Tibial nerve (tissue), 4 donors: Measurements from ENCODE around the gene PCBP3. TPM values are rescaled to one million over a fixed set of nuclear protein-coding genes. Genes with fewer than 3 reads are reported as not detected.
"Not testable (repeated sequence)": the region's sequence is repeated elsewhere in the genome, so short reads cannot be mapped to it uniquely, and the experiment has no call there.

ENCODE experiments used
- DNase-seq, 2 donors: peaks; one replicate each; pipeline ENCODE4 v3.0.0-alpha.2; 2019; ENCODE audit warnings: low spot score in 2 of 2
- H3K27ac ChIP-seq, 4 donors: fragments of 200-600 bp; sonication (generic) in 3 of 4; one replicate each; pipeline ENCODE4 v1.5.1; 2017 to 2019; ENCODE audit warnings: mild to moderate bottlenecking in 1 of 4
- H3K27me3 ChIP-seq, 2 donors: fragments of 200-600 bp; sonication (generic) in 1 of 2; one replicate each; pipeline versions ENCODE4 v1.5.1 to v1.6.0; 2017 to 2019
- H3K36me3 ChIP-seq, 3 donors: fragments of 200-600 bp; sonication (generic); one replicate each; pipeline ENCODE4 v1.5.1; 2018 to 2019
- H3K4me1 ChIP-seq, 4 donors: fragments of 200-600 bp; sonication (generic) in 3 of 4; one replicate each; pipeline ENCODE4 v1.5.1; 2017 to 2019
- H3K4me3 ChIP-seq, 4 donors: fragments of 200-600 bp; sonication (generic) in 3 of 4; one replicate each; pipeline ENCODE4 v1.5.1; 2017 to 2019; ENCODE audit warnings: mild to moderate bottlenecking in 1 of 4, moderate library complexity in 1 of 4
- H3K9me3 ChIP-seq, 4 donors: fragments of 200-600 bp; sonication (generic) in 3 of 4; one replicate each; pipeline ENCODE4 v1.5.1; 2017 to 2019
- EP300 ChIP-seq, 2 donors: sonication (generic); formaldehyde crosslinking; IDR thresholded peaks; one replicate each; pipeline ENCODE4 v1.6.1; 2017; ENCODE audit warnings: antibody characterized with exemption in 2 of 2, mild to moderate bottlenecking in 1 of 2
- POLR2A ChIP-seq, 2 donors: fragments of 450-650 bp; IDR thresholded peaks; one replicate each; pipeline ENCODE4 v1.6.1; 2017; ENCODE audit warnings: antibody characterized with exemption in 2 of 2, mild to moderate bottlenecking in 2 of 2, moderate library complexity in 2 of 2
- WGBS, 2 donors: methylation state at CpG; one replicate each; pipeline ENCODE4 v1.1.5; 2018; 5-methylcytosine and 5-hydroxymethylcytosine counted together
- total RNA-seq, 4 donors: library from RNA; depleted of rRNA; stranded (reverse); fragments of >200 nt; gene quantifications; one replicate each; pipeline ENCODE4 v1.1.0, GENCODE V29; 2016
- TF ChIP-seq, protein P1 (sequence below), 5 experiments: fragments of 200-600 bp in 3 of 5; fragments of 450-650 bp in 2 of 5; sonication (generic) in 3 of 5; IDR thresholded peaks; one replicate each; pipeline ENCODE4 v1.5.1; 2016 to 2019; ENCODE audit warnings: antibody characterized with exemption in 5 of 5, mild to moderate bottlenecking in 3 of 5, moderate library complexity in 2 of 5

The PCBP3 gene
- total RNA-seq, 4 donors from 2014 or later, result 4.2 to 13.4 (median 9.6) TPM

DNA sequence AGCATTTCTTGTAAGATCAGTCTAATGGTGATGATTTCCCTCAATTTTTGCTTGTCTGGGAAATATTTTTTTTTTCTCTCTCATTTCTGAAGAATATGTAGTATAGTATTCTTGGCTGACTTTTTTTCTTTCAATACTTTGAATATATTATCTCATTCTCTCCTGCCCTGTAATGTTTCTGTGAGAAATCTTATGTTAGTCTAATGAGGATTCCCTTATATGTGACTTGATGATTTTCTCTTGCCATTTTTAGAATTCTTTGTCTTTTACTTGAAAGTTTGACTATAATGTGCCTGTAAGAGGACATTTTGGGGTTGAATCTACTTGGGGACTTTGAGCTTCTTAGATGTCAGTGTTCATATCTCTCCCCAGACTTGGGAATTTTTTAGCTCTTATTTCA is 40.0 kb upstream of the PCBP3 start:
- TF ChIP-seq, protein P1, sequence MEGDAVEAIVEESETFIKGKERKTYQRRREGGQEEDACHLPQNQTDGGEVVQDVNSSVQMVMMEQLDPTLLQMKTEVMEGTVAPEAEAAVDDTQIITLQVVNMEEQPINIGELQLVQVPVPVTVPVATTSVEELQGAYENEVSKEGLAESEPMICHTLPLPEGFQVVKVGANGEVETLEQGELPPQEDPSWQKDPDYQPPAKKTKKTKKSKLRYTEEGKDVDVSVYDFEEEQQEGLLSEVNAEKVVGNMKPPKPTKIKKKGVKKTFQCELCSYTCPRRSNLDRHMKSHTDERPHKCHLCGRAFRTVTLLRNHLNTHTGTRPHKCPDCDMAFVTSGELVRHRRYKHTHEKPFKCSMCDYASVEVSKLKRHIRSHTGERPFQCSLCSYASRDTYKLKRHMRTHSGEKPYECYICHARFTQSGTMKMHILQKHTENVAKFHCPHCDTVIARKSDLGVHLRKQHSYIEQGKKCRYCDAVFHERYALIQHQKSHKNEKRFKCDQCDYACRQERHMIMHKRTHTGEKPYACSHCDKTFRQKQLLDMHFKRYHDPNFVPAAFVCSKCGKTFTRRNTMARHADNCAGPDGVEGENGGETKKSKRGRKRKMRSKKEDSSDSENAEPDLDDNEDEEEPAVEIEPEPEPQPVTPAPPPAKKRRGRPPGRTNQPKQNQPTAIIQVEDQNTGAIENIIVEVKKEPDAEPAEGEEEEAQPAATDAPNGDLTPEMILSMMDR (IDR thresholded peaks at IDR 0.05), result no peak
- TF ChIP-seq POLR2A (IDR thresholded peaks at IDR 0.05) (no peak), EP300 (IDR thresholded peaks at IDR 0.05) (no peak)
- no peak for DNase-seq
- H3K4me1 ChIP-seq, result no peaks in the 10 kb centered on the region
- H3K27ac ChIP-seq, result no peak overlapping the region
- H3K4me3 ChIP-seq, result no peak overlapping the region
- H3K36me3 ChIP-seq, result no peaks in the 10 kb centered on the region
- H3K27me3 ChIP-seq, result no peaks in the 10 kb centered on the region
- H3K9me3 ChIP-seq, result peaks cover 0 to 42% (median 2%) of the 10 kb centered on the region in 4 donors

DNA sequence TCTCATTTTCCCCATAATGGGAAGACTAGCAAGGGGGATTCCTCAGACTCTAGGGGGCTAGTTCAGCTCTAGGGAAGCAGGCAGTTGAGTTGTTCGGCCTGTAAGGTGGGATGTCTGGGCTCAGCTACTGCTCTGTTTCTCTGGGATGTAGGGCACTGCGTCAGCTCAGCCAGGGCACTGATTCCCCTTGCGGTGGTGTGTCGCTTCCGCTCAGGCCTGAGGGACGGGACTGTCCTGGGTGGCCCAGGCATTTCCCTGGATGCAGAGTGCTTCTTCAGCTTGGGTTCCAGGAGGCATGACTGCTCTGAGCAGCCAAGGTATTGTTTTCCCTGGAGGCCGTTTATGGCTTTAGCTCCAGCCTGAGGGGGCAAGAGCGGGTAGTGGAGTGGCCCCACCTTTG is 38.8 kb upstream of the PCBP3 start:
- H3K4me3 ChIP-seq, H3K4me1 ChIP-seq, DNase-seq, H3K27me3 ChIP-seq, H3K36me3 ChIP-seq, H3K27ac ChIP-seq: not testable (repeated sequence)
- 94 to 100% methylated on average over 1 to 6 of the region's 8 CpGs for WGBS, 2 donors
- peaks cover 0 to 42% (median 2%) of the 10 kb centered on the region in 4 donors for H3K9me3 ChIP-seq

DNA sequence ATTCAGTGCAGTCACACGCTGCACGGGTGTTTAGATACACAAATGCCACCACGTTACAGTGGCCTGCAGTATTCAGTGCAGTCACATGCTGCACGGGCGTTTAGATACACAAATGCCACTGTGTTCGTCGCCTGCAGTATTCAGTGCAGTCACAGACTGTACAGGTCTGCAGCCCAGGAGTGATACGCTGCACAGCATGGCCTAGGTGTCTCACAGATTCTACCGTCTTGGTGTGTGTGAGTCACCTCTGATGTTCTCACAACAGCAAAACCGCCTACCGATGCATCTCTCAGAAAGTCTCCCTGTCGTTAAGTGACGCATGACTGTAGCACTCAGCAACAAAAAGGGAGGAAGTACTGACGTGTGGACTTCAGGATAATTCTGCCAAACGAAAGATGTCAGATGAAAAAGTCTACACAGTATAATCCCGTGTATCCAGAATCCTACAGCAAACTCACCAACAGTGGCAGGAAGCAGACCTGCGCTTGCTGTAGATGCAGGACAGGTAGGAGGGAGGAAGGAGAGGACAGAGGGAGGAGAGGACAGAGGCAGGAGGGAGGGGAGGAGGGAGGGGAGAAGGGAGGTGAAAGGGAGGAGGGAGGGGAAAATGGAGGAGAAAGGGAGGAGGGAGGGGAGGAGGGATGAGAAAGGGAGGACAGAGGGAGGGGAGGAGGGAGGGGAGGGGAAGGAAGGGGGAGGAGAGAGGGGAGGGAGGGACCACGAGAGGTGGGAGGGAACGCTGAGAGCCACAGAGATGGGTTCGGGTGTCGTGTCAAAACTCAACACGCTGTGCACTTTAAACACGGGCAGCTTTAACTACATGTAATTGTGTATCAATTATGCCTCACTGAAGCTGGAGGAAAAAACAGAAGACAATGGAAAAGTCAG is 36.3 kb upstream of the PCBP3 start:
- WGBS, 2 donors, result 58 to 62% methylated on average over 22 to 23 of the region's 23 CpGs
- Histone ChIP-seq H3K27me3 (peaks cover 0 to 30% of the 10 kb centered on the region in 2 donors), H3K36me3 (no peaks in the 10 kb centered on the region), H3K27ac (no peak overlapping the region), H3K4me3 (no peak overlapping the region), H3K9me3 (peaks cover 0 to 26% (median 2%) of the 10 kb centered on the region in 4 donors), H3K4me1 (no peaks in the 10 kb centered on the region)
- no peak for DNase-seq
- TF ChIP-seq, protein P1 (IDR thresholded peaks at IDR 0.05), result no peak
- TF ChIP-seq EP300 (IDR thresholded peaks at IDR 0.05) (no peak), POLR2A (IDR thresholded peaks at IDR 0.05) (no peak)

DNA sequence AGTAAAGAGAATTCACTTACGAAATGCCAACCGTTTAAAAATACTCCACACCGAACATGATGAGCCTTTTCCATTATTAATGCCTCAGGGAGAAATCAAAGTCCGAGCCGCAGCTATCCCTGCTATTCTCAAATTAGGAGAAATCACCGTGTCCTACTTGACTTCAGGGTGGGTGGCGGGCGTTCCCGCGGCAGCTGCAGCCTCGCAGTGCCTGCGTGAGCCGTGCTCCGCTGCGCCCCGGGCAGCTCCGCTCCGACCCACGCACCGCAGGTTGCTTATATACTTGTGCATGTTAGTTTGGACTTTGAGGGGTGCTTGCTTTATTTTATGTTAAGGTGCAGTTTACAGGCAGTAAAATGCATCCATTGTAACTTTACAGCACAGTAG is 35.6 kb upstream of the PCBP3 start:
- H3K27ac ChIP-seq, result no peak overlapping the region
- WGBS, 2 donors, result 61 to 71% methylated on average over 20 of the region's 20 CpGs
- H3K4me3 ChIP-seq, result no peak overlapping the region
- no peak for DNase-seq
- TF ChIP-seq, protein P1 (IDR thresholded peaks at IDR 0.05), result no peak
- TF ChIP-seq POLR2A (IDR thresholded peaks at IDR 0.05), result no peak
- peaks cover 0 to 34% of the 10 kb centered on the region in 2 donors for H3K27me3 ChIP-seq
- H3K9me3 ChIP-seq, result peaks cover 0 to 19% (median 1%) of the 10 kb centered on the region in 4 donors
- H3K36me3 ChIP-seq, result no peaks in the 10 kb centered on the region
- no peaks in the 10 kb centered on the region for H3K4me1 ChIP-seq

DNA sequence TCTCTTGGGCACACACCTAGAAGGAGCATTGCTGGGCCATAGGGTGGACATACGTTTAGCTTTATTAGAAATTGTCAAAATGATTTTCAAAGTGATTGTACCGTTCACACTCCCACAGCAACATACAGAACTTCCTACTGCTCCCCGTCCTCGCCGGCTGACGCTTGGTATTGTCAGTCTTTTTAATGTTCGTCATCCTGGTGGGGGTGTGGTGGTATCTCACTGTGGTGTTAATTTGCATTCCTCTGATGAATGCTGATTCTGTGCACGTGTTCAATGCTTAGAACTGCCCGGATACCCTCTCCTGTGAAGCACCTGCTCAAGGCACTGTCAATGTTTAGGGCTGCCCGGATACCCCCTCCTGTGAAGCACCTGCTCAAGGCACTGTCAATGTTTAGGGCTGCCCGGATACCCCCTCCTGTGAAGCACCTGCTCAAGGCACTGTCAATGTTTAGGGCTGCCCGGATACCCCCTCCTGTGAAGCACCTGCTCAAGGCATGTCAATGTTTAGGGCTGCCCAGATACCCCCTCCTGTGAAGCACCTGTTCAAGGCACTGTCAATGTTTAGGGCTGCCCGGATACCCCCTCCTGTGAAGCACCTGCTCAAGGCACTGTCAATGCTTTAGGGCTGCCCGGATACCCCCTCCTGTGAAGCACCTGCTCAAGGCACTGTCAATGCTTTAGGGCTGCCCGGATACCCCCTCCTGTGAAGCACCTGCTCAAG is 34.6 kb upstream of the PCBP3 start:
- not testable (repeated sequence) for DNase-seq, H3K4me3 ChIP-seq, H3K9me3 ChIP-seq, H3K36me3 ChIP-seq, H3K4me1 ChIP-seq, H3K27ac ChIP-seq
- 78 to 80% methylated on average over 15 of the region's 15 CpGs for WGBS, 2 donors
- H3K27me3 ChIP-seq, result peaks cover 0 to 37% of the 10 kb centered on the region in 2 donors

DNA sequence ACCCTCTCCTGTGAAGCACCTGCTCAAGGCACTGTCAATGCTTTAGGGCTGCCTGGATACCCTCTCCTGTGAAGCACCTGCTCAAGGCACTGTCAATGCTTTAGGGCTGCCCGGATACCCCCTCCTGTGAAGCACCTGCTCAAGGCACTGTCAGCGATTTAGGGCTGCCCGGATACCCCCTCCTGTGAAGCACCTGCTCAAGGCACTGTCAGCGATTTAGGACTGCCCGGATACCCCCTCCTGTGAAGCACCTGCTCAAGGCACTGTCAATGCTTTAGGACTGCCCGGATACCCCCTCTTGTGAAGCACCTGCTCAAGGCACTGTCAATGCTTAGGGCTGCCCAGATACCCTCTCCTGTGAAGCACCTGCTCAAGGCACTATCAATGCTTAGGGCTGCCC is 33.9 kb upstream of the PCBP3 start:
- not testable (repeated sequence) for H3K4me1 ChIP-seq, H3K9me3 ChIP-seq, H3K27ac ChIP-seq, H3K36me3 ChIP-seq, H3K4me3 ChIP-seq, DNase-seq
- H3K27me3 ChIP-seq, result peaks cover 0 to 44% of the 10 kb centered on the region in 2 donors
- 92% methylated on average over 6 of the region's 6 CpGs; no CpG with 5 or more reads in 1 of the 2 donors for WGBS, 2 donors
